RCC 7860 (cell line): ENCODE measurements around the gene WDR5.

Experiments used
- DNase-seq: peaks from one replicate; pipeline ENCODE4 v3.0.0-alpha.2; 2015; ENCODE audit warnings: low spot score
- FAIRE-seq: peaks from 2 replicates; lab custom pipeline; 2012; peaks lifted over from hg19 to GRCh38; lab: Jason Lieb, UNC

The WDR5 gene

GRCh38 chr9:134131471-134132207, 4.2 kb upstream of the WDR5 start:
- DNase-seq (no peak), FAIRE-seq (no peak)

GRCh38 chr9:134132208-134132870, 3.5 kb upstream of the WDR5 start:
- DNase-seq, result no peak
- no peak for FAIRE-seq

- no peak for FAIRE-seq
- DNase-seq, result no peak
Measured at GRCh38 chr9:134134949-134135342, 936 bp upstream of the WDR5 start.

- DNase-seq (no peak), FAIRE-seq (no peak)
Measured at GRCh38 chr9:134136118-134136995, 475 bp downstream of the WDR5 start.

- FAIRE-seq, result no peak
Measured at GRCh38 chr9:134136996-134137299, 1.1 kb downstream of the WDR5 start.

GRCh38 chr9:134138292-134138691, 2.4 kb downstream of the WDR5 start:
- FAIRE-seq, result no peak
- no peak for DNase-seq

More at GRCh38 chr9:134136996-134137299, 1.1 kb downstream of the WDR5 start:
- DNase-seq, result no peak

- DNase-seq (no peak), FAIRE-seq (no peak)
Measured at GRCh38 chr9:134139081-134139480, 3.2 kb downstream of the WDR5 start.

GRCh38 chr9:134141906-134142305, 6.0 kb downstream of the WDR5 start:
- no peak for DNase-seq
- FAIRE-seq, result no peak

- DNase-seq (no peak), FAIRE-seq (no peak)
Measured at GRCh38 chr9:134144801-134145200, 8.9 kb downstream of the WDR5 start.

- FAIRE-seq, result no peak
- DNase-seq, result no peak
Measured at GRCh38 chr9:134145262-134145661, 9.4 kb downstream of the WDR5 start.

- DNase-seq, result no peak
- FAIRE-seq, result no peak
Measured at GRCh38 chr9:134146774-134147493, 11.1 kb downstream of the WDR5 start.

GRCh38 chr9:134149380-134149779, 13.5 kb downstream of the WDR5 start:
- FAIRE-seq (no peak), DNase-seq (no peak)

GRCh38 chr9:134150557-134151214, 14.8 kb downstream of the WDR5 start:
- DNase-seq (no peak), FAIRE-seq (no peak)

- DNase-seq (no peak), FAIRE-seq (no peak)
Measured at GRCh38 chr9:134152022-134152448, 16.2 kb downstream of the WDR5 start.

- FAIRE-seq (no peak), DNase-seq (no peak)
Measured at GRCh38 chr9:134152488-134152887, 16.6 kb downstream of the WDR5 start.

- DNase-seq (no peak), FAIRE-seq (no peak)
Measured at GRCh38 chr9:134153450-134153849, 17.6 kb downstream of the WDR5 start.

GRCh38 chr9:134154262-134154701, 18.4 kb downstream of the WDR5 start:
- DNase-seq, result no peak

GRCh38 chr9:134155812-134156377, 20.0 kb downstream of the WDR5 start:
- DNase-seq, result no peak

More at GRCh38 chr9:134154262-134154701, 18.4 kb downstream of the WDR5 start:
- no peak for FAIRE-seq

GRCh38 chr9:134156564-134157377, 20.9 kb downstream of the WDR5 start:
- FAIRE-seq, result no peak

More at GRCh38 chr9:134155812-134156377, 20.0 kb downstream of the WDR5 start:
- FAIRE-seq, result no peak

More at GRCh38 chr9:134156564-134157377, 20.9 kb downstream of the WDR5 start:
- DNase-seq, result no peak
